GM15510 (cell line): ENCODE measurements around the gene TSPOAP1.

Experiments used
- POLR2A ChIP-seq: IDR thresholded peaks from 3 replicates; pipeline ENCODE4 v1.6.1; 2011; ENCODE audit warnings: borderline replicate concordance; ENCODE audit not compliant: insufficient read length; ENCODE audit errors: extremely low read depth

Gene TSPOAP1

DNA sequence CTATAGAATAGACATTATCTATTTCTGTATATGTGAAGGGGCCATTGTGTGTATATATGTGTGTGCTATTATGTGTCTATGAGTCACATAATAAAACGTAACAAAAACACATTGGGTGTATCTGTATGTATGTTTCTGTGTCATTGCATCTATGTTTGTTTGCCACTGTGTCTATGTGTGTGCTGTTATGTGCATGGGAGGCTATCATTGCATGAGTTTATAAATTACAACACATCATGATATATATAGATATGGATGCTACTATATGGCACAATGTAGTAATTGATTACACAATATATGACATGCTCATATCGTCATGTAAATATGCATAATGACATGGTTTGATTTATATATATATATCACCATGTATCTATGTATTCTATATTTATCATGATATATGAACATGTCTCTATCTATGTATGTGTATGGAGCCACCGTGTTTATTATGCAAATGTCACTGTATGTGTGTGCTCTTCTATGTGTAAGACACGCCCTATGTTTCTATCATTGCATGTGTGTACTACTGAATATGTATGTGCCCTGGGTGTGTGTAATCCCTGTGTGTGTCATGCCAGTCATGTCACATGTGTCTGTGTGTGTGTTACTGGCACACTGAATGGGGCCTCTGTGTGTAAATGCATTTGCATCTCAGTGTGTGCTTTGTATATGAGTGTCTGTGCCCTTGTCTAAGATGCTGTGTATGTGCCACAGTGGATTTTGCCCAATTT, 1.4 kb upstream of the TSPOAP1 start:
- TF ChIP-seq POLR2A: peak; percentile 61

DNA sequence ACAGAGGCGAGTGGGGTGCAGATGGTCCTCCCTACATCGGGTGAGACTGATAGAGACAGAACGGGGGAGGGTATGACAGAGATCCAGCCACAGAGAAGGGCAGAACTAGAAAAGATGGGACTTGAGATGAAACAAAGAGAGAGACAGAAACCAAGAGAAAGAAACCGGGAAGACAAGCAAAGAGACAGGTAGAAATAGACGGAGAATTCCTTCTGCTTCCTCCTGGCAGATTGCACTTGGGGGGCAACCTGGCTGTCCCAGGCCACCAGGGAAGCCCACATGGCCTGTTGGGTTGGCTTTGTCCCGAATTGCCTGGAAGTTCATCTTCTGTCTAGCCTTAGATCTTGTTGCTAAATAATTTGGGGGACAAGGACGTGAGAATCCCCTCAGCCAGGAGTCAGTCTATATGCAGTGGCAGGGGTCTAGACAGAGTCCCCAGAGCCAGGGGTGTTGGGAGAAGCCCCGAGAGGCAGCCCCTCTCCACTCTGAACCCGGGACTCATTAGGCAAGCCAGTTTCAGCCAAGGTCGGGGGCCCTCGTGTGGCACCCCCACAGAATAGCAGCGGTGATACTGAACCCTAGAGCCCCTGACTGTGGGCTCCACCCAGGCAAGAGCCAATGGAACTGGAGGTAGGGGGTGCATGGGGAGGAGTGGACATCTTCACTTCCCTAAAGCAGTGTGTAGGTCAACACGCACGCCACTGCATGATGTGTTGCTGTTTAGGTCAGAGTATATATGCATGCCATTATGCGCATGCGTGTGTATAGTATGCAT, 627 bp upstream of the TSPOAP1 start:
- peak; percentile 98 for TF ChIP-seq POLR2A

DNA sequence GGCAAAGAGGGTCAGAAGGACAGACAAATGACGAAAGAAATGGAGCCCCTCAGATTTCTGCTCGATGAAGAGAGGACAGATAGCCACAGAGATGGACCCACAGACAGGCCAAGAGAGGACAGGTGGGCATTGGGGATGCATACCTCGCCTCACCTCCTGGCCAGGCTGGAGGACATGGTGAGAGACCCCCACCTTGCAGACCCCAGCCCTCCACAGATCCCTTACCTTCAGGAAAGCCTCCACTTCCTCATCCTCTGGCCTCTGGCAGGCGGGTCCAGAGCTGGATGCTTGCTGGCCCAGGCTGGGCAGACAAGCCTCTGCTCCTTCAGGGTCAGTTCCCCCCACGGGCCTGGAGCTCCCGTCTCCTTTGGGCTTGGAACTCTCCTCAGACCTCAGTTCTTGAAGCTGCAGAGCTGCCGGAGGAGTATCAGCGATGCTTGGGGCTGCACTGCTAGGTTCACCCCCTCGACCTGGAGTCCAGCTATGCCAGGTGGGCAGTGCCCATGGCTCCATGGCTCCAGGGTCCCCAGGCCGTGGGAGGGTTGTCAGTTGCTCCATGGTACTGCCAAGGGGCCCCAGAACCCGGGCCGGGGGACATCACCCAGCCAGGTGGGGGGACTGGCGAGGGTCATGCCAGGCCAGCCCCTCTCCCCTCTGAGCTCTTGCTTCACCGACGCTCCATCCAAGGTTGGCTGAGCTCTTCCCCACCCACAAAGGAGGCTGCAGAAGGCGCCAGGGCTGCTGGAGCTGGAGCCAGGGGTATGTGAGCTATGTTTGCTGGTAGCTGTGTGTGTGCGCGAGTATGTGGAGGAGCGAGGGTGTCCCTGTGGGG, 1.0 kb downstream of the TSPOAP1 start:
- no peak for TF ChIP-seq POLR2A

GRCh38 chr17:58326609-58327362, 1.8 kb downstream of the TSPOAP1 start:
- no peak for TF ChIP-seq POLR2A

DNA sequence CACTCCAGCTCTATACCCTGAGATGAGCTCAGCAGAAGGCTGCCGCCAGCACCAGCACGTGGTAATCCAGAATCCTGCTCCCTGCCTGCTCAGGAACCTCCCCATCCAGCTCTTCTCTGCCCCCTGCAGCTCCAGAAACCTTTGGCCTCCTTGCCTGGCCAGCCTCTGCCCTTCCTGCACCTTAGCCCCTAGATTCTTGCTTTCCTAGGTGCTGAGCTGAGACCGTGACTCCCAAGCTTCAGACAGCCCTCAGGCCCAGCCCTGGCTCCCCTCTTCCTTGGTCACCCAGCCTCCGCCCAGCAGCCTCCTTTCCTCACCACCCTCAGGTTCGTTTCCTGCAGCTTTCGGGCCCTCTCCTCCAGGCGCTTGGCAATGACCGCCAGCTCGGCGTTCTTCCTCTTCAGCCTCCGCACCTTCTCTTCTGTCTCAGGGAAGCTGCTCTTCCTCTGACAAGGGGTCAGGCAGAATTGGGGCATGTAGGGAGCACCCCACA, 2.6 kb downstream of the TSPOAP1 start:
- no peak for TF ChIP-seq POLR2A

DNA sequence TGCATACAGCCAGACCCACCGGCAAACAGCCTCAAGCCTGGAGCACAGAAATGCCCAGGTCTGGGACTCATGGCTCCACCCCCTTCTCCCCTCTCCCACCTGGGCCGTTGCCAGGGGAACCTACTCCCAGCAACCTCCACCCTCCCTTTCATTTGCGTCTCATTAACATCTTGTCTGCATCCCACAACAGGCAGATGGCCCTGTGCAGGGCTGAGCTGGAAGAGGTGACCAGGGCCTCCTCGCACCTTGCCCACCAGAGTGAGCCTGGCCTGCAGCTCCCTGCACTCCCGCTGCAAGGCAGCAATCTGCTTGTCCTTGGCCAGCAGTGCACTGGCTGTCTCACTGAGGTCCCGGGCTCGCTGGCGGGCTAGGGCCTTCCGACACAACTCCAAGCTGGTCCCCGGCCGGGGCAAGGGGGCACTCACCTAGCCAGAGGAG, 3.3 kb downstream of the TSPOAP1 start:
- no peak for TF ChIP-seq POLR2A

DNA sequence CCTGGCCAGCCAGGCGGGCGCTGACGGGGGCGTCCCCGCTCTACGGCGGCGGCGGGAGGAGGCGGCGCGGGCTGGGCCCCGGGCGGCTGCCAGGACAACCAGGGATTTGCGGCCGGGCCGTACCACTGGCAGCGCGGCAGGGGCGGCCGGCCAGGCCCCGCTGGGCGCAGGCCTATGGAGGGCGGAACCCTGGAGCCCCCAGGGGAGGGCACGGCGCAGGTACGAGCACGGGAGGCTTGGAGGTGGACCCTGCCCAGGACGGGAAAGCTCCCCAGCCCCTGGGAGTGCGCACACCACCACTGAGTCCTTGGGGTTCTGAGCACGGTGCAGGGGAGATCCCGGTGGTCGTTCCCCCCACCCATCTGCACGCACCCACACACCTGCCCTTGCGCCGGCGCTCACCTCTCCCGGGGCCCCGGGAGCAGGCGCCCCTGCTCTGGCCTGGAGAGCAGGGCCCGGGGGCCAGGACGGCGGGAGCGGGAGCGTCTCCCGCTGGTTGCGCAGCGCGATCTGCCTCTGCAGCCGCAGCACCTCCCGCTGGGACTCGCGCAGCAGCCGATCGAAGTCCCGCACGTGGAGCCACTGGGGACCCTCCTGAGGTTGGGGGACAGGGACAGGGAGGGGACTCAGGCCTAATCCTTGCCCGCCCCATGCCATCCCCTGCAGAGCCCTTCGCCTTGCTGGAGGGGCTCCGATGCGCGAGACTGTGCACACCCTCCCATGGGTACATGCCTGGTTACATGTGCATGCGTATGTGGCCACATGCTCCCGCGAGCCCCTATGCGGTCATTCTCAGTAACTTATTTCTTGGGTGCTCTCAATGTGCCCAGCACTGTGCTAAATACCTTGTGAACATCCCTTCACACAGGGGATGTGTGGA, 3.9 kb downstream of the TSPOAP1 start:
- no peak for TF ChIP-seq POLR2A

- TF ChIP-seq POLR2A: no peak
Observed at GRCh38 chr17:58324056-58324408, 4.6 kb downstream of the TSPOAP1 start.

DNA sequence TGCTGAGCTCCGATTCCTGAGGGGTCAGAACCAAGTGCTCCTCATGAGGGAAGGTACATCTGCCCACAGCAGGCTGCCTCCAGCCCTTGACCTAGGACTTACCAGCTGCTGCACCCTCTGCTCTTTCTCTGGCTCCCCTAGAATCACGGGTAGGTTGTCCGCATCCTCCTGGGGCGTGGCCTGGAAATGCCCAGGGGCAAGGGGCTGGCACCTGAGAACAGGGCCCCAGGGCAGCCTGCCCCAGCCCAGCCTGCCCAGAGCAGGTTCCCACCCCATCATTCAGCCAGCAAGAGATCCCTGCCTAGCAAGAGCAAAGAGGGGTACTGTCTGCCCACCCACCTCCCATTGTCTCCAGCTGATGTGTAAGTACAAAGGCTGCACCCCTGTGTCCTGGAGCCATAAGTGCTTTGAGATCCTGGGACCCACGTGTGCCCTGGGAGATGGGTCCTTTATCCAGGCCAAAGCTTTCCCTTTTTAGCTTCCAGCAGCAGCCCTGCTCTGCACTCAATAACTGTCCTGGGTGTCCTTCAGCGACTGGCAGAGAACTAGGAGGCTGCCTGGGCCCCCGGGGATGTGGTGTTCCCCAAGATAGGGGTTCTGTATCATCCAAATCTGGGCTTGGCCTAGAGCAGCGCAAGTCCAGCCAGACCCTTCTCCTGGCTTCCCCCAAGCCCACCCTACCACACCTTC, 5.1 kb downstream of the TSPOAP1 start:
- no peak for TF ChIP-seq POLR2A

DNA sequence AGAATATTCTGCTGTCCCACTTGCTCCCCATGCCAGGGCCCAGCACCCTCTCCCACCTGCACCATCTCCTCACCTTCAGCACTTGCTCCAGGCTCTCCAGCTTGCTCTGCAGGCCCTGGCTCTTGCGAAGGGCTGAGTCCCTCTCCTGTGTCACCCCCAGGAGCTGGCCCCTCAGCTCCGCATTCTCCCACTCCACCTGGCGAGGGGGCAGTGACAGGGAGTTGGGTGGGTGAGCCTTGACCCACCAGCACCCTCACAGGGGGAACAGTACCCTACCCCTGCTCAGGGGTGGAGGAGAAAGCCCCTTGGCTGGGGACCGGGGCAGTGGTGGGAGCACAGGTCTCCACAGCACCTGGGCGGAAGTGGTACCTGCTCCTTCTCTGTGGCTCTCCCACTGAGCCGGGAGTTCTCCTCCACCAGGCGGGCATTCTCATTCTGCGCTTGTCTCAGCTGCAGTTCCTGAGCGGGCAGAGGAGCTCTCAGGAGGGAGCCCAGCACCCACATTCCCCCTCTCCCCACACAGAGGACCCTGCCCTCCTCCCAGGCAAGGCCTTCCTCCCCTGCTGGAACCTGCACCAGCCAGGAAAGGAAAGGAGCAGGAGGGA, 5.9 kb downstream of the TSPOAP1 start:
- TF ChIP-seq POLR2A: no peak

DNA sequence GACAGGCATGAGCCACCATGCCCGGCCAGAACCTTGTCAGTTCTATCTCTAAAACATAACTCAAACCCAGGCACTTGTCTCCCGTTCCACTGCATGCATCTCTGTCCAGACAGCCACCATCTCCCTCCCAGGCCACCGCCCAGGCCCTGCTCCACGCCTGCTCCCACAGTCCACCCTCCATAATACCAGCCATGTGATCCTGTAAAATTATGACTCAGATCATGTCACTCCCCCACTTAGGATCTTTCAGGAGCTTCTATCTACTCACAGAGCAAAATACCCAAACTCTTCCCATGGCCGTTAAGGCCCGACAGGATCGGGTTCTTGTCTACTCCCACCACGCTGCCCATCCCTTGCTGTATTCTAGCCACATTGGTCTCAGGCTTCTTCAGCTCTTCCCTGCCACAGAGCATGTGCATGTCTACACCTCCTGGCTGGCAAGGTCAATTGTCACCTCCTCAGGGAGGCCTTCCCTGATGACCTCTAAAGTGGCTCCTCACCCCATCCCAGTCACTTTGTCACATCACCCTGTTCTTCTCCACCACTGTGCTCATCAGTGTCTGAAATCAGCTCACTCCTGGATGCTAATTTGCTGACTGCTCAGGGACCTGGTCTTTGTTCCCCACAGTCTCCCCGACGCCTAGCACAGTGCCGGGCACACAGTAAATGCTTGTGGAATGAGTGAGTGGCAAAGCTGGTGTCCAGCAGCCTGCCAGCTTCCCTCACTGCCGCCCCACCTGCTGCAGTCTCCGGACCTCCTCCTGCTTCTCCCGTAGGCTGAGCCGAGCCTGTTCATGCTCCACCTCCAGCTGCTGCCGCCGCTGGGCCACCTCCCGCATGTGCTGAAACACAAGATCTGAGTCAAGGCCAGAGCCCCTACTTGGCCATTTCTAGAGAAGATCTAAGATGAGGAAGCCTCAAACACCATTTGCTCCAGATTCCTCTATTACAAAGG, 6.7 kb downstream of the TSPOAP1 start:
- TF ChIP-seq POLR2A: no peak
